HG03520 (cell line): ENCODE measurements around the gene POLR2E.

Source experiments
- ATAC-seq: cut with Tn5 transposase; IDR thresholded peaks from one replicate; pipeline ENCODE4 v1.9.1; 2021; ENCODE audit warnings: mild to moderate bottlenecking, moderate library complexity; ENCODE audit not compliant: unreplicated experiment

Gene POLR2E

DNA sequence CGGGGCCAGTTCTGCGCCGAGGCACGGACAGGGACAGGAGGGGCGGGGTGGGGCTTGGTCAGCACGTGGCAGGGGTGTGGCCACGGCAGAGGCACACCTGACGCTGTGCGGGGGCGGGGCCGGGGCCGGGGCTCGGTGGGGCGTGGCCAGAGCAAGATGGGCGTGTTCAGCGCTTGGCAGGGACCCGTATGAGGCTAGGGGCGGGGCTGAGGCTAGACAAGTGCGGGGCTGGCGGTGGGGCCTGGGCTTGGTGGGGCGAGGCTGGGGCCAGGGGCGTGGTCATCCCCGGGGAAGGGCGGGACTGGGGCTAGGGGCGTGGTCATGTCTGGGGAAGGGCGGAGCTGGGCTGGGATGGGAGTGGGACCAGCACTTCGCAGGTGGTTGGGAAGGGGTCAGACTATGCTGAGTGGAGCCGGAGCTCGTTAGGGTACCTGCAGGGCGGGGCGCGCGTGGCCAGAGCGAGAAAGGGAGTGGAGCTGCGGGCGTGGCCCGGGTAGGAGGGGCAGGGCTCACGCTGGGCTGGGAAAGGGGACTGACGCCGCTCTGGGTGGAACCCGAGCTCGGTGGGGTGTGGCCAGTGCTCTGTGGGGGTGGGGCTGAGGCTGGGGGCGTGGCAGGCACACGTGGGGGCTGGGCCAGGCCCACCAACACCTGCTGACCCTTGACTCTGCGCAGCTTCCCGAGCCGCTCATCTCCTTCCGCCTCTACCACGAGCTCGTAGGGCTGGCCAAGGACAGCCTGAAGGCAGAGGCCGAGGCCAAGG lies 12.8 kb downstream of the POLR2E start:
- ATAC-seq: no peak

GRCh38 chr19:1081301-1082164 lies 13.6 kb downstream of the POLR2E start:
- ATAC-seq: no peak

DNA sequence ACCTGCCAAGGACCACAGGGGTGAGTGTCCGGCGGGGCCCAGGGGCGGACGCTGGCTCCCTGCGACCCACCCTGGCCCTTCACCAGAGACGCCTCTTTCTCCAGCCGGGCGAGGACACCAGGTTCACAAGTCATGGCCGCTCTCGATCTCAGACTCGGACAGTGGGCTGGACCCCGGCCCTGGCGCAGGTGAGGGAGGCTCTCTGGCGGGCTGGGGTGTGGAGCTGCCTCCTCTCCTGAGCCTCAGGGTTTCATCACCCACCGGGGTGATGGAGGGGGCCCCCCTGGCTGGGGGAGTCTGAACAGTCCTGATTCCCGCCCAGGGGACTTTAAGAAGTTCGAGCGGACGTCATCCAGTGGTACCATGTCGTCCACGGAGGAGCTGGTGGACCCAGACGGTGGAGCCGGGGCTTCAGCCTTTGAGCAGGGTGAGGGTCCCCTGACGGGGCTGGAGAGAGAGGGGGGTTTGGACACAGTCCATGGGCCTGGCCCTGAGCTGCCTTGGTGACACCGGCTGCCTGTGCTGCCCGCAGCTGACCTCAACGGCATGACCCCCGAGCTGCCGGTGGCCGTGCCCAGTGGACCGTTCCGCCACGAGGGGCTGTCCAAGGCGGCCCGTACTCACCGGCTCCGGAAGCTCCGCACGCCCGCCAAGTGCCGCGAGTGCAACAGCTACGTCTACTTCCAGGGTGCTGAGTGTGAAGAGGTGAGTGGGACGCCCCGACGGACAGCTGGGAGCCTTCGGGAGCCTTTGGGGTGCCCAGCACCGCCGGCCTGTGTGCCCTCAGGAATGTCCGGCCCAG lies 14.6 kb downstream of the POLR2E start:
- ATAC-seq: no peak

GRCh38 chr19:1079566-1080111 lies 15.5 kb downstream of the POLR2E start:
- no peak for ATAC-seq

GRCh38 chr19:1076951-1077350 lies 18.2 kb downstream of the POLR2E start:
- peak; percentile 49 for ATAC-seq

- ATAC-seq: no peak
Measured at GRCh38 chr19:1076046-1076386, 19.2 kb downstream of the POLR2E start.

DNA sequence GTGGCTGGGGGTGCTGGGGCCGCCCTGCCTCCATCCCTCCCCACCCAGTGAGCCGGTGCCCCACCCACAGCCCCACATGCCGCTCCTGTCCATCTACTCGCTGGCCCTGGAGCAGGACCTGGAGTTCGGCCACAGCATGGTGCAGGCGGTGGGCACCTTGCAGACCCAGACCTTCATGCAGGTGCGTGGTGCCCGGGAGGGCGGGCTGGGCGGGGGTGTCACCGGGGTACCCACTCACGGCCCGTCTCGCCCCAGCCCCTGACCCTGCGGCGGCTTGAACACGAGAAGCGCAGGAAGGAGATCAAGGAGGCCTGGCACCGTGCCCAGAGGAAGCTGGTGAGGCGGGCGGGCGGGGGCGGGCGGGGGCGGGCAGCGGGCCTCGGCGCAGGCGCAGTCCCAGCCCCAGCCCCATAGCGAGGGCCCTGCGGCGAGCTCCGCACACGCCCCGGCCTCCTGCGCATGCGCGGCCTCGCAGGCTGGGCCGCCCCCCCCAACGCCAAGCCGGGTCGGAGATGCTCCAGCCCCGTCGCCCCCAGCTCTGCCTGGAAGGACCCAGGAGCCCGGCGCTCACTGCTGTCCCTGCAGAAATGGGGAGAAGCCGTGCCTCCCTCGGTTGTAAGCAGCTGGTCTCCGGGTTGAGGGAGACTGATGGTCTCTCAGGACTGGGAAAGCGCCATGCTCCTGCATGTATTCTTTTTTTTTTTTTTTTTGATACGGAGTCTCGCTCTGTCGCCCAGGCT lies 20.5 kb downstream of the POLR2E start:
- no peak for ATAC-seq

DNA sequence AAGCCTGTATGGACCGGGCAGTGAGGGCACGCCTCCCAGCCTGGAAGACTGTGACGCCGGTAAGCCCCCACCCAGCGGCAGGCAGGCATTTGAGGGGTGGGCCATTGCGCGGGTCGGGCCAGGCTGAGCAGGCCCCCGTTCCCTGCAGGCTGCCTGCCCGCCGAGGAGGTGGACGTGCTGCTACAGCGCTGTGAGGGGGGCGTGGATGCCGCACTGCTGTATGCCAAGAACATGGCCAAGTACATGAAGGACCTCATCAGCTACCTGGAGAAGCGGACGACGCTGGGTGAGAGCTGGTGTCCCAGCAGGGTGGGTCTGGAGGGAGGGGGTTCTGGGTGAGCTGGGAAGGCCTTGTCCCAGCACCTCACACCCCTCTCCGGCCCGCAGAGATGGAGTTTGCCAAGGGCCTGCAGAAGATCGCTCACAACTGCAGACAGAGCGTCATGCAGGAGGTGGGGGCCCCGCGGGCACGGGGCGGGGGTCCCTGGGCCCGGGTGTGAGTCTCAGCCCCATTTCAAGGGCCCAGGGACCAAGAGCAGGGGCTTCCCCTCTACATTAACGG lies 21.1 kb downstream of the POLR2E start:
- no peak for ATAC-seq

DNA sequence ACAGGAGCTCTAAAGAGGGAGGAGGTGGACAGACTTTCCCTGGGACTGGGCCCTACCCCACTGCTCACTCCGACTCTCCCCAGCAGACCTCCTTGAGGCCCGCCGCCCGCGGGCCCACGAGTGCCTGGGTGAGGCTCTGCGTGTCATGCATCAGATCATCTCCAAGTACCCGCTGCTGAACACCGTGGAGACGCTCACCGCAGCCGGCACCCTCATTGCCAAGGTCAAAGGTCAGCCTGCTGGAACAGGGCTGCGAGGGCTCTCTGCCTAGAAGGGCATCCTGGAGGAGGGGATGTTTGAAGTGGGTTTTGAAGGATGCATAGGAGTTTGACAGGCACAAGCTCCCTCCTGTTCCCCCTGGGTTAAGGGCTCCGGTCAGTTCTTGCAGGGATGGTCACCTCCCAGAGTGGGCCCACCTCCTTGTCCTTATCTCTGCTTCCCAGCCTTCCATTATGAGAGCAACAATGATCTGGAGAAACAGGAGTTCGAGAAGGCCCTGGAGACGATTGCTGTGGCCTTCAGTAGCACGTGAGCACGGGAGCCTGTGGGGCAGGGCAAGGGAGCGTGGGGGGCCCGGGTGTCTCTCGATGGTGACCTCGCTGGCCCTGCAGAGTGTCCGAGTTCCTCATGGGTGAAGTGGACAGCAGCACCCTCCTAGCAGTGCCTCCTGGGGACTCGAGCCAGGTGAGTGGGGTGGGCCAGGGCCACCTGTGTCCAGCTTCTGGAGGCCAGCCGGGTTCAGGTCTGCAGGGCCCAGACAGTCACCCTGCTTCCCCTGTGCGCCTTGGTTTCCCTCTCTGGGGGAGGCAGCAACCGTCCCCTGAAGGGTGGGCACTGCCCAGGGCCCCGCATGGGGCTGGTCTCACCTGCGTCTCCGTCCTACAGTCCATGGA lies 21.9 kb downstream of the POLR2E start:
- no peak for ATAC-seq

GRCh38 chr19:1072371-1073015 lies 22.7 kb downstream of the POLR2E start:
- no peak for ATAC-seq

- no peak for ATAC-seq
Measured at GRCh38 chr19:1070931-1071791, 24.0 kb downstream of the POLR2E start.

GRCh38 chr19:1070576-1070930 lies 24.6 kb downstream of the POLR2E start:
- no peak for ATAC-seq

- ATAC-seq: no peak
Measured at GRCh38 chr19:1069009-1069779, 26.0 kb downstream of the POLR2E start.

- ATAC-seq: no peak
Measured at GRCh38 chr19:1068009-1069001, 26.9 kb downstream of the POLR2E start.

DNA sequence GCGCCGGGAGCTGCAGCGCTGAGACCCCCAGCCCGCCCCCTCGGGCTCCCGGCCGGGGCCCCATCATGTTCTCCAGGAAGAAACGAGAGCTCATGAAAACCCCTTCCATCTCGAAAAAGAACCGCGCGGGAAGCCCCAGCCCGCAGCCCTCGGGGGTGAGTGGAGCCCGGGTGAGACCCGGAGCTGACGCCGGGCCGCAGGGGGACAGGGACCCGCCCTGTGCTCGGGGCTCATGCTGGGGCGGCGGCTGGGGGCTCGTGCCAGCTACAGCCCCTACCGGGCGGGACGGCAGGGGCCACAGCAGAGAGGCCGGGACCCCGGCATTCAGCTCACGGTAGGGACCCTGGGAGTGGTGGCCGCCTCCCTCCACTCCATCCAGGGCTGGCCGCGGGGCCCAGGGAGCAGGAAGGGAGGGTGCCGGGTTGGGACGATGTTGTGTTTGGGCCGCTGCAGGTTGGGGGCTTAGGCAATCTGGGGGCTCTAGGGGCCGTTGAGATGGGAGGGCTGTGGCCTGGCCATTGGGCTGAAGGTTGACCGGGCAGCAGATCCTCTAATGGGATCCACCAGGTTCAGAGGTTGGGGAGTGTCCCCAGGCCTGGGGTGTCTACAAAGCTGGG lies 27.7 kb downstream of the POLR2E start:
- ATAC-seq: no peak
